ENCODE measurements around the gene CERS6. TPM values are rescaled to one million over a fixed set of nuclear protein-coding genes. Genes with fewer than 3 reads are reported as not detected.

CERS6 gene
- total RNA-seq, 1 donor from 2014 or later: 30.8 TPM

GRCh38 chr2:168424971-168425370, 31.1 kb upstream of the CERS6 start:
- peaks cover 15% of the 10 kb centered on the region for H3K4me1 Mint-ChIP-seq (ENCODE audit: low read depth)

DNA sequence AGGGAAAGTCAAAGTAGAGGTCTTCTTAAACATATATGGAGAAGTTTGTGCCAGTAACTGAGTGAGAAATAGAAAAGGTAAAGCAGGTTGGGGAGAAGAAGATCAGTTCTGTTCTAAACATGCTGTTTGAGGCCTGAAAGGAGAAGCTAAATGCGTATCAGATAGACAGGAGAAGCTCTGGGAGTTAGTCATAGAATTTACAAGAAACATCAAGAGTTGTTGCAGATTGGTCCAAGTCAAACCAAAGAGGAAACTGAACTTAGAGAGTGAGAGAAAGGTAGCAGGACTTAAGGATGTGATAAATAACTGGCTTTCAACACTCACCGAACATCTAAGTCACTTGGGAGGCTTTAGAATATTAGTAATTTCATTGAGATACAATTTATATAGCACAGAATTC, 29.2 kb upstream of the CERS6 start:
- Mint-ChIP-seq H3K27ac (ENCODE audit: unreplicated experiment) (no peak overlapping the region), H3K36me3 (ENCODE audit: low read depth) (no peaks in the 10 kb centered on the region), H3K4me3 (ENCODE audit: unreplicated experiment) (no peak overlapping the region), H3K27me3 (ENCODE audit: low read depth) (no peaks in the 10 kb centered on the region), H3K9me3 (ENCODE audit: low read depth) (no peaks in the 10 kb centered on the region), H3K4me1 (ENCODE audit: low read depth) (peaks cover 20% of the 10 kb centered on the region)
- TF ChIP-seq, protein P1, sequence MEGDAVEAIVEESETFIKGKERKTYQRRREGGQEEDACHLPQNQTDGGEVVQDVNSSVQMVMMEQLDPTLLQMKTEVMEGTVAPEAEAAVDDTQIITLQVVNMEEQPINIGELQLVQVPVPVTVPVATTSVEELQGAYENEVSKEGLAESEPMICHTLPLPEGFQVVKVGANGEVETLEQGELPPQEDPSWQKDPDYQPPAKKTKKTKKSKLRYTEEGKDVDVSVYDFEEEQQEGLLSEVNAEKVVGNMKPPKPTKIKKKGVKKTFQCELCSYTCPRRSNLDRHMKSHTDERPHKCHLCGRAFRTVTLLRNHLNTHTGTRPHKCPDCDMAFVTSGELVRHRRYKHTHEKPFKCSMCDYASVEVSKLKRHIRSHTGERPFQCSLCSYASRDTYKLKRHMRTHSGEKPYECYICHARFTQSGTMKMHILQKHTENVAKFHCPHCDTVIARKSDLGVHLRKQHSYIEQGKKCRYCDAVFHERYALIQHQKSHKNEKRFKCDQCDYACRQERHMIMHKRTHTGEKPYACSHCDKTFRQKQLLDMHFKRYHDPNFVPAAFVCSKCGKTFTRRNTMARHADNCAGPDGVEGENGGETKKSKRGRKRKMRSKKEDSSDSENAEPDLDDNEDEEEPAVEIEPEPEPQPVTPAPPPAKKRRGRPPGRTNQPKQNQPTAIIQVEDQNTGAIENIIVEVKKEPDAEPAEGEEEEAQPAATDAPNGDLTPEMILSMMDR (IDR thresholded peaks at IDR 0.05): no peak
- DNase-seq (ENCODE audit: low spot score): no peak

More at GRCh38 chr2:168424971-168425370, 31.1 kb upstream of the CERS6 start:
- Mint-ChIP-seq H3K9me3 (ENCODE audit: low read depth) (no peaks in the 10 kb centered on the region), H3K4me3 (ENCODE audit: unreplicated experiment) (no peak overlapping the region), H3K36me3 (ENCODE audit: low read depth) (no peaks in the 10 kb centered on the region), H3K27me3 (ENCODE audit: low read depth) (no peaks in the 10 kb centered on the region), H3K27ac (ENCODE audit: unreplicated experiment) (no peak overlapping the region)
- no peak for DNase-seq (ENCODE audit: low spot score)
- TF ChIP-seq, protein P1 (IDR thresholded peaks at IDR 0.05): no peak

DNA sequence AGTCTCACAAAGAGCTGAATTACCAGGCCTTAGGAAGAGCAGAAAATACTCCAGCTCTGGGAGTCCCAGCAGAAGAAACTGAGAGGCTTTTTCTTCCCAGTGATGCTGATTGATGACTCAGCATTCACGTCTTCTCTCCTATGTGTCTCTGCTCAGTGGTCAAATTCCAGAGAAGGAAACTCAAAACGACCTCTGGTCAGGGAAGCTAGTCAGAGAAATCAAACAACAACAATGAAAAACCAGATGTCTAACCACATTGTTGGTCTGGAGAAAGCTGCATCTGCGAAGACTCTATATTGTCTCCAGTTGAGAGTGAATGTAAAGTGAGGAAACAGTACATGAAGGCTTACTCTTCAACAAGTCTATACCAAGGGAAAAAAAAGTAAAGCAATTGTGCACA, 28.6 kb upstream of the CERS6 start:
- H3K4me1 Mint-ChIP-seq (ENCODE audit: low read depth): peaks cover 20% of the 10 kb centered on the region
- no peaks in the 10 kb centered on the region for H3K9me3 Mint-ChIP-seq (ENCODE audit: low read depth)
- TF ChIP-seq, protein P1 (IDR thresholded peaks at IDR 0.05): no peak
- H3K27ac Mint-ChIP-seq (ENCODE audit: unreplicated experiment): peak overlapping the region; percentile 18
- H3K4me3 Mint-ChIP-seq (ENCODE audit: unreplicated experiment): no peak overlapping the region
- H3K36me3 Mint-ChIP-seq (ENCODE audit: low read depth): no peaks in the 10 kb centered on the region
- no peak for DNase-seq (ENCODE audit: low spot score)
- H3K27me3 Mint-ChIP-seq (ENCODE audit: low read depth): no peaks in the 10 kb centered on the region

- Mint-ChIP-seq H3K36me3 (ENCODE audit: low read depth) (no peaks in the 10 kb centered on the region), H3K27me3 (ENCODE audit: low read depth) (no peaks in the 10 kb centered on the region), H3K27ac (ENCODE audit: unreplicated experiment) (no peak overlapping the region), H3K9me3 (ENCODE audit: low read depth) (no peaks in the 10 kb centered on the region), H3K4me1 (ENCODE audit: low read depth) (peaks cover 23% of the 10 kb centered on the region), H3K4me3 (ENCODE audit: unreplicated experiment) (no peak overlapping the region)
- TF ChIP-seq, protein P1 (IDR thresholded peaks at IDR 0.05): no peak
- DNase-seq (ENCODE audit: low spot score): no peak
Measured at GRCh38 chr2:168428431-168428830, 27.6 kb upstream of the CERS6 start.

GRCh38 chr2:168429988-168430387, 26.1 kb upstream of the CERS6 start:
- Mint-ChIP-seq H3K27me3 (ENCODE audit: low read depth) (no peaks in the 10 kb centered on the region), H3K9me3 (ENCODE audit: low read depth) (no peaks in the 10 kb centered on the region), H3K27ac (ENCODE audit: unreplicated experiment) (no peak overlapping the region), H3K4me1 (ENCODE audit: low read depth) (peaks cover 19% of the 10 kb centered on the region), H3K36me3 (ENCODE audit: low read depth) (no peaks in the 10 kb centered on the region), H3K4me3 (ENCODE audit: unreplicated experiment) (no peak overlapping the region)
- TF ChIP-seq, protein P1 (IDR thresholded peaks at IDR 0.05): no peak
- no peak for DNase-seq (ENCODE audit: low spot score)
